T-helper 1 cell treated with Interleukin-12 subunit alpha and Interleukin-12 subunit beta and Interleukin-4 antibody, amounts not matched to agents 30 μg/mL and 1 μg/mL, for 36 hours (primary cell): ENCODE measurements around the gene TFDP1.

Experiments used
- H3K27ac Mint-ChIP-seq: one replicate; pipeline ENCODE4 v1.8.0; 2021; ENCODE audit warnings: mild to moderate bottlenecking, mixed read lengths
- H3K27me3 Mint-ChIP-seq: one replicate; pipeline ENCODE4 v1.8.0; 2021; ENCODE audit warnings: low read depth, mixed read lengths
- H3K36me3 Mint-ChIP-seq: one replicate; pipeline ENCODE4 v1.8.0; 2021; ENCODE audit warnings: low read depth, mixed read lengths
- H3K4me1 Mint-ChIP-seq: one replicate; pipeline ENCODE4 v1.8.0; 2021; ENCODE audit warnings: low read depth, mixed read lengths
- H3K4me3 Mint-ChIP-seq: one replicate; pipeline ENCODE4 v1.8.0; 2021; ENCODE audit warnings: mild to moderate bottlenecking, moderate library complexity, mixed read lengths
- H3K9me3 Mint-ChIP-seq: one replicate; pipeline ENCODE4 v1.8.0; 2021; ENCODE audit warnings: mixed read lengths

The TFDP1 gene, protein sequence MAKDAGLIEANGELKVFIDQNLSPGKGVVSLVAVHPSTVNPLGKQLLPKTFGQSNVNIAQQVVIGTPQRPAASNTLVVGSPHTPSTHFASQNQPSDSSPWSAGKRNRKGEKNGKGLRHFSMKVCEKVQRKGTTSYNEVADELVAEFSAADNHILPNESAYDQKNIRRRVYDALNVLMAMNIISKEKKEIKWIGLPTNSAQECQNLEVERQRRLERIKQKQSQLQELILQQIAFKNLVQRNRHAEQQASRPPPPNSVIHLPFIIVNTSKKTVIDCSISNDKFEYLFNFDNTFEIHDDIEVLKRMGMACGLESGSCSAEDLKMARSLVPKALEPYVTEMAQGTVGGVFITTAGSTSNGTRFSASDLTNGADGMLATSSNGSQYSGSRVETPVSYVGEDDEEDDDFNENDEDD

DNA sequence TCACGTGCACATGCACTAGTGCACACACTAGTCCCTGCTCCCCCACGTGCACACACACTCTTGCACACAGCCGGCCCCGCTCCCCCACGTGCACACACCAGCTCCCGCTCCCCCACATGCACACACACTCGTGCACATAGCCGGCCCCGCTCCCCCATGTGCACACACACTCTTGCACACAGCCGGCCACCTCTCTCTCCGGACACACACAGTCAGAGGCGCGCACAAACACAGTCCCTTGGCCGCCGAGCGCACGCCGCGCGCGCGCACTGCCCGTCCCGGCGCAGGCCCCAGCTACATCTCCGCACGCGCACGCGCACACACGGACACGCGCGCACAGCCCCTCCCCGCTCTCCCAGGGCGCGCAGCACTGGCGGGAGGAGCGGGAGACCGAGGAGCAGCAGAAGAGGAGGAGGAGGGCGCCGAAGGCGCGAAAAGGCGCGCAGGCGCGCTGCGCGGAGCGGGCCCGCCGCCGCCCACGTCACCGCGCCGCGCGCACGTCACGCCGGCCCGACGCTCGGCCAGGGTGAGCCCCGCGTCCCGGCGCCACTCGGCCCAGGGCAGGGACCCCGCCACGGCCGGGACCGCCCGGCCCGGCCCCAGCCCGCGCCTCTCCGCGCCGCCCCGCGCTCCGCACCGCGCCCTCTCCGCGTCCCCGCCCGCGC, at the start of gene TFDP1:
TSS of gene TFDP1 (plus strand) at position 549 of the 665 bp plus-strand sequence. CDS start 1,085 bp downstream, outside the sequence.
- no peaks in the 10 kb centered on the region for H3K9me3 Mint-ChIP-seq
- peaks cover 21% of the 10 kb centered on the region for H3K36me3 Mint-ChIP-seq
- peak within 1 kb of the TSS; percentile 91 for H3K27ac Mint-ChIP-seq
- peaks cover 28% of the 10 kb centered on the region for H3K4me1 Mint-ChIP-seq
- H3K4me3 Mint-ChIP-seq: peak within 1 kb of the TSS; percentile 91
- H3K27me3 Mint-ChIP-seq: peaks cover 11% of the 10 kb centered on the region

DNA sequence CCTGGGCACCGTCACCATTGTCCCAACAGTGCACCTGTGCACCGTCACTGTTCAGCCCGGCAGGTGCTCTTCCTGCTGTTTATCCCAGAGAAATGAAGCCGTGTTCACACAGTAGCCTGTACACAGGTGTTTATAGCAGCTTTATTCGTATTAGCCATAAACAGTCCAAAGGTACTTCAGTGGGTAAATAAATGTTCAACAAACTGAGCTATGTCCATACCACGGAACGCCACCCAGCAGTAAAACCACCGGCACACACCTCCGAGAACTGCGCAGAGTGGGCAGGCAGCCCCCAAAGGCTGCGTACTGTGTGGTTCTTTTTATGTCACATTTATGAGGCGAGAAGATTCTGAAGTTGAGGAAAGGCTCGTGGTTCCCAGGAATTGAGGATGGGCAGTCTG, 49.2 kb upstream of the TFDP1 start:
- H3K4me1 Mint-ChIP-seq: no peaks in the 10 kb centered on the region
- no peaks in the 10 kb centered on the region for H3K27me3 Mint-ChIP-seq
- H3K9me3 Mint-ChIP-seq: no peaks in the 10 kb centered on the region
- H3K36me3 Mint-ChIP-seq: peaks cover 7% of the 10 kb centered on the region
- no peak overlapping the region for H3K4me3 Mint-ChIP-seq
- no peak overlapping the region for H3K27ac Mint-ChIP-seq

DNA sequence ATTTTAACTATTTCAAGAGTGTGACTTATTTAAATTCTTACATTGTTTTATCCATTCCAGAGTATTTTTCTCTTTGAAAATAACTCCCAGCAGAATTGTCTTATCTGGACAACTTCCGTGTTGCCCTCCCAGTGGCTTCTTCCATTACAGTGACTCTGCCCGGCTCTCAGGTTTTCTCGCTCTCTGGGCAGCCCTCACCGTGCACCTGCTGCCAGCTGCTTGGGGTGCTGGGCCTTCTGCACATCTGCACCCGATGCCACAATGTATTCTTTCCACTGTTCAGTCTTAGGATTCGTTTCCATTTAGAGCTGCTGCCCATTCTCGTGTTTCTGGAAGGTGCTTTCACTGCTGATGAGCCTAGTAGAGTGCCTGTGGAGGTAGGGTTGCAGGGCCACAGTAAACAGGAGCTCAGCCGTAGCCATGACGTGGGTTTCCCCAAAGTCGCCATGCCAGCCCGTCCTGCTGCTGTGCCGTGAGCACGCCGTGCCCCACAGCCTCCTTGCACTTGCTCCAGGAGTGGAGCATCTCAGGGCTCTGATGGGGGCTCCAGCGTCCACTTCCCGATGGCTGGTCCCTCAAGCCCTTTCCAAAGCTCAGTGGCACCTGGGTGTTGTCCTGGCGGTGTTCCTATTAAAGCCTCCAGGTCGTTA, 48.0 kb upstream of the TFDP1 start:
- Mint-ChIP-seq H3K27me3 (no peaks in the 10 kb centered on the region), H3K4me3 (no peak overlapping the region), H3K27ac (no peak overlapping the region), H3K4me1 (no peaks in the 10 kb centered on the region), H3K9me3 (peaks cover 9% of the 10 kb centered on the region), H3K36me3 (peaks cover 18% of the 10 kb centered on the region)

DNA sequence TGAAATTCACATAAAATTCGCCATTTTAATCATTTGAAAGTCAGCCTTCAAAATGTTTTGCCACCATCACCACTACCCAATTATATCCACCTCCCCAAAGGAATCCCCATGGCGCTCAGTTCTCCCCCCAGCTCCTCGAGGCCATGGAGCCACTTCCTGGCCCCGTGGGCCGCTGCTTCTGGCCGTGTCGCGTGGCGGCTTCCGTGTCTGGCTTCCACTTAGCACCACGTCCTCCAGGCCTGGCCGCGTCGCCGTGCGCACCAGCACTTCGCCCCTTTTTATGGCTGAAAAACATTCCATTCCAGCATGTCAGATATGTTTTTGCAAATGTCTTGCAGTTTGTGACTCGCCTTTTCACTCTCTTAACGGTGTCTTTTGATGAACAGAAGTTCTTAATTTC, 47.3 kb upstream of the TFDP1 start:
- Mint-ChIP-seq H3K27ac (no peak overlapping the region), H3K9me3 (peaks cover 9% of the 10 kb centered on the region), H3K36me3 (peaks cover 18% of the 10 kb centered on the region), H3K4me1 (no peaks in the 10 kb centered on the region), H3K27me3 (no peaks in the 10 kb centered on the region), H3K4me3 (no peak overlapping the region)

DNA sequence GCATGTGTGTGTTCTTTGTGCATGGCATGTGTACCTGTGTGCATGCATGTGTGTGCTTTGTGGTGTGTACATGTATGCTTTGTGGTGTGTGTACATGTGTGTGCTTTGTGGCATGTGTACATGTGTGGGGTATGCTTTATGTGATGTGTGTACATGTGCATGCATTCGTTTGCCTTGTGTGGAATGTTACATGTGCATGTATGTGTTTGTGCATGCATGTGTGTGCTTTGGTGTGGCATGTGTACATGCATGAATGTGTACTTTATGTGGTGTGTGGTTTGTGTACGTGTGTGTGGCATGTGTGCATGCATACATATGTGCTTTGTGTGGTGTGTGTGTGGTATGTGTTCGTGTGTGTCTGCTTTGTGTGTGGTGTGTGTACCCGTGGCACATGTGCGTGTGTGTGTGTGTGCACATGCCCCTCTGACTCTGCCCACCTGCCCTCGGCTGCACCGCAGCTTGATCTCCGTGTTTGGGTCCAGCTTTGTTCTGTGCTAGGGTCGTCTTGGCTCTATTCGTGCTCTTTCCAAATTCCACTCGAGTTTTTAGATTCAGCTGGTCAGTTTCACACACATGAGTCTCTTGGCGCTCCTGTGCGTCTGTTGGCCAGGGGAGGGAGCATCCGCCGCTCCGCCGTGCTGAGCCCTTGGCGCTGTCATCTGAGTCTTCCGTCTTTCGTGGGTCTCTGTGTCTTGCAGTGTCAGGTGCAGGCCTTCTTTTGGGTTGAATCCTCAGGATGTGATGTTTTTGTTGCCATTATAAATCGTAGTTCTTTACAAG, 46.5 kb upstream of the TFDP1 start:
- H3K27me3 Mint-ChIP-seq: no peaks in the 10 kb centered on the region

DNA sequence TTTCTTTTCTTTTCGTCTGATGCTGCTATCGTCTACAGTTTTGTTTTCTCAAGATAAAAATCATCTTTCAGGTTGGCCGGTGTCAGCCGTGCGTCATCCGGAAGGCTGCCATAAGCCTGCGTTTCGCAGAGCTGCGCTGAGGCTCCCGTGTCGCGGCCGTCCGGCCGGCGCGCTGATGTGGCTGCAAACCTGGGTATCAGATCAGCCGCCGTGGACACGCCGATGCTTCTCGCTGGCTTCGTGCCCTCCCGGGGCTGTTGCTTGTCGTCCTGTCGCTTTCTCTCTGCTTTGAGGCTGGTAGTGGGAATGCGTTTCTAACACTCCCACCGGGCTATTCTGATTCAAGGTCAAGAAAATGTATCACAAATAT, 45.9 kb upstream of the TFDP1 start:
- Mint-ChIP-seq H3K4me3 (no peak overlapping the region), H3K36me3 (peaks cover 20% of the 10 kb centered on the region), H3K9me3 (peaks cover 9% of the 10 kb centered on the region)

More for the DNA sequence above, 46.5 kb upstream of the TFDP1 start:
- Mint-ChIP-seq H3K4me1 (no peaks in the 10 kb centered on the region), H3K27ac (no peak overlapping the region), H3K4me3 (no peak overlapping the region), H3K36me3 (peaks cover 18% of the 10 kb centered on the region), H3K9me3 (peaks cover 9% of the 10 kb centered on the region)

DNA sequence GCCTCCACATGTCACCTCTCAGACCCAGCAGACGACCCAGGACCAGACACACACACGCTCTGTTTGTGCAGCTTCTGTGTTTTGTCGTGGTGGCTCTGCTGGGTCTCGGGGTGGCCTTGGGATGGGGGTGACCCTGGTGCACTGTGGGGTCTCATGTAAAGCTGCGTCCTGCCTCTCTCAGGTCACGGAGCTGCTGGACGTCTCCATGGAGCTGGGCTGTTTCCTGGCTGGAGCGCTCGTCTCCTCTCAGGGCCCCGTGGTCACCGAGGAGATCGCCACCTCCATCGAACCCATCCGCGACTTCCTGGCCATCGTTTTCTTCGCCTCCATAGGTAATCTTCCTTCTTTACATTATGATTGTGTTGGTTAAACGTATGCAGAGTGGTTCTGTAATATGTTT, 45.4 kb upstream of the TFDP1 start:
- Mint-ChIP-seq H3K9me3 (peaks cover 9% of the 10 kb centered on the region), H3K4me3 (no peak overlapping the region), H3K27ac (no peak overlapping the region), H3K27me3 (no peaks in the 10 kb centered on the region), H3K36me3 (peaks cover 22% of the 10 kb centered on the region), H3K4me1 (no peaks in the 10 kb centered on the region)

More for the DNA sequence above, 45.9 kb upstream of the TFDP1 start:
- H3K4me1 Mint-ChIP-seq: no peaks in the 10 kb centered on the region
- H3K27ac Mint-ChIP-seq: no peak overlapping the region
- H3K27me3 Mint-ChIP-seq: no peaks in the 10 kb centered on the region

DNA sequence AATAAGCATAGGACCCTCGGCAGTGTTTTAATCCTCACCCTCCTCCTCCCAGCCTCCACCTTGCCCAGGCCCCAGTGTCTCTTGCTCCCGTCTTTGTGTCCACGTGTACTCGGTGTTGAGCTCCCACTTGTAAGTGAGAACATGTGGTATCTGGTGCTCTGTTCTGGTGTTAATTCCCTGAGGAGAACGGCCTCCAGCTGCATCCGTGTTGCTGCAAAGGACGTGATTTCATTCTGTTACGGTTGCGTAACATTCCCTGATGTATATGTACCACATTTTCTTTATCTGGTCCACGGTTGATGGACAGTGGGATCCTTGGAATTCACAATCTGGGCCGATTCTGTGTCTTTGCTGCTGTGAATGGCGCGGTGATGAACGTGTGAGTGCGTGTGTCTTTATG, 44.7 kb upstream of the TFDP1 start:
- Mint-ChIP-seq H3K4me3 (no peak overlapping the region), H3K4me1 (no peaks in the 10 kb centered on the region), H3K27me3 (no peaks in the 10 kb centered on the region), H3K36me3 (peaks cover 22% of the 10 kb centered on the region), H3K27ac (no peak overlapping the region), H3K9me3 (peaks cover 9% of the 10 kb centered on the region)

DNA sequence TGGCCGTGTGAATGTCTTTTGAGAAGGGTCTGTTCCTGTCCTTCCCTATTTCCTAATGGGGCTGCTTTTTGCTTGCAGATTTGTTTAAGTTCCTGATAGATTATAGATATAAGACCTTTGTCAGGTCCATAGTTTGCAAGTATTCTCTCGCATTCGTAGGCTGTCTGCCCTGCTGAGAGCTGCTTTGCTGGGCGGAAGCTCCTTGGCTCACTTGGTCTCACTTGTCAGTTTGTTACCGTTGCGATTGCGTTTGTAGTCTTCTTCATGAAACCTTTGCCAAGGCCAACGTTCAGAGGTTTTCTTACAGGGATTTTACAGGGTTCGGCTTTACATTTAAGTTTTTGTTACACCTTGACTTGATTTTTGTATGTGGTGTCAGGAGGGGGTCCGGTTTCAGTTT, 44.0 kb upstream of the TFDP1 start:
- Mint-ChIP-seq H3K9me3 (peaks cover 9% of the 10 kb centered on the region), H3K4me3 (no peak overlapping the region), H3K27ac (no peak overlapping the region), H3K36me3 (peaks cover 22% of the 10 kb centered on the region), H3K4me1 (no peaks in the 10 kb centered on the region), H3K27me3 (no peaks in the 10 kb centered on the region)

DNA sequence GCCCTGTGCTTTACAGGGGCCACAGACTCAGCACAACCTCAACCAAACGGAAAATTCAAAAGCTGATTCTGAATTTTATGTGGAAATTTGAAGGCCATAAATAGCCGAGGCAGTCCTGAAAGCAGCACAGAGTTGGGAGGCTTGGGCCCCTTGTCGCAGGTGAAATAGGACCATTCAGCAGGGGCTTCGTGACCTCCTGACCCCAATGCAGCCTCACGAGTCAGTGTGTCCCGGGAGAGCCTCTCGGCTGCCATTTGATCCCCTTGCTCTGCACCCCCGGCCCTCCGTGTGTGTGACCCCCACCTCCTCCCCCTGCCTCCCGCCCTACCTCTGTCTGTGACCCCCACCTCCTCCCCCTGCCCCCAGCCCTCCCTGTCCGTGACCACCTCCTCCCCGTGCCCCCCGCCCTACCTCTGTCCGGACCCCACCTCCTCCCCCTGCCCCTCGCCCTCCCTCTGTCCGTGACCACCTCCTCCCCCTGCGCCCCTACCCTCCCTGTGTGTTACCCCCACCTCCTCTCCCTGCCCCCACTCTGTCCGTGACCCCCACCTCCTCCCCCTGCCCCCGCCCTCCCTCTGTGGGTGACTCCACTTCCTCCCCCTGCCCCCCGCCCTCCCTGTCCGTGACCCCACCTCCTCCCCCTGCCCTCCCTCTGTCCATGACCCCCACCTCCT, 41.7 kb upstream of the TFDP1 start:
- H3K4me1 Mint-ChIP-seq: no peaks in the 10 kb centered on the region
- H3K27ac Mint-ChIP-seq: no peak overlapping the region
- H3K4me3 Mint-ChIP-seq: no peak overlapping the region
- peaks cover 22% of the 10 kb centered on the region for H3K36me3 Mint-ChIP-seq
- peaks cover 9% of the 10 kb centered on the region for H3K9me3 Mint-ChIP-seq
- no peaks in the 10 kb centered on the region for H3K27me3 Mint-ChIP-seq

DNA sequence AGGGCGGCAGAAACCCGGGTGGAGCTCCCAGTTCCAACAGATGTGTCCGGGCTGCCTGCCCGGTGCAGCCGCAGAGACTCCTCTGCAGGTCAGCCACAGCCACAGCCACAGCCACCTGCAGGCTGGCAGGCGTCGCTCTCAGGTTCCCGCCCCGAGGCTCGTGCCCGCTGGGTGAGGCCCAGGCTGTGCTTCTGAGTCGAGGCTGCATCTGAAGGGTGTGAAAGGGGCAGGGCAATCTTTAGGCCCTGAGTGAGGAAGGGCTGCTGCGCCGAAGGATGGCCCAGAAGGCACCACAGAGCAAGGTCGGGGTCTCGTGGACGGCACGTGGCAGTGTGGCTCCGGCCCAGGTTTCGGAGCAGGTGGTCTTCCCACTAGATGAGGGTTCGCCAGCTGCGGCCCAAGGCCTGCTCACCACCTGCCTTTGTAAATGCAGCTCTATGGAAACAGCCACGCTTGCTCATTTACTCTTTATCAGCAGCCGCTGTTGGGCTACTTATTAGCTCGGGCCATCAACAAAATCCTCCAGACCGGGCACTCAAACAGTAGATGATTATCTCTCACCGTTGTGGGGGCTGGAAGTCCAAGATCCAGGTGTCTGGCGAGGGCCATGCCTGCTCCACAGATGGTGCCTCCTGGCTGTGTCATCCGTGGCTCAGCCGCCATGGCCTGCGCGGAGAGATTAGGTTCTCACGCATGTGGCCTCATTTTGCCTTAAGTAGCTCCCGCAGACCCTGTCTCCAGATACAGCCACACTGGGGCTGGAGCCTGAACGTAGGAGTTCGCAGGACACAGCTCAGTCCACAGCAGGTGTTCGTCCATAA, 40.3 kb upstream of the TFDP1 start:
- H3K27ac Mint-ChIP-seq: no peak overlapping the region
- H3K36me3 Mint-ChIP-seq: peaks cover 22% of the 10 kb centered on the region
- H3K27me3 Mint-ChIP-seq: no peaks in the 10 kb centered on the region
- peaks cover 9% of the 10 kb centered on the region for H3K9me3 Mint-ChIP-seq
- H3K4me1 Mint-ChIP-seq: no peaks in the 10 kb centered on the region
- H3K4me3 Mint-ChIP-seq: no peak overlapping the region

DNA sequence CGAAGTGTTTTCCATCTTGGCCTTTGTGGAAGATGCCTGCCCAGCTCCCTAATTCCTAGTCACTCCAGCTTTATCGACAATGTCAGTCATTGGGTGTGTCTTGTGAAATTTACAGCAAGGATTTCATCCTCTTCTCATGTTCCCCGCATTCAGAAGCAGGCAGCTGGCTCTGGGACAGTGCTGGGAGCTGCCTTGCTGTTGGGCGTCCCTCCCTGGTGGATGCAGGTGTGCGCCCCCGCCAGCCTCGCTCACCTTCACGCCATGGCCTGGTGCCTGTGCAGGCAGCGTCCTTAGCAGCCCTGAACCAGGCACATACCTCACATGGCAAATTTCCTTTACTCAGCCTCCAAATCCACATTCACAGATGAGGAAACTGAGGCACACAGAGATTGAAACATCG, 39.7 kb upstream of the TFDP1 start:
- Mint-ChIP-seq H3K27me3 (no peaks in the 10 kb centered on the region), H3K27ac (no peak overlapping the region), H3K9me3 (peaks cover 9% of the 10 kb centered on the region), H3K4me1 (no peaks in the 10 kb centered on the region), H3K4me3 (no peak overlapping the region), H3K36me3 (peaks cover 20% of the 10 kb centered on the region)

DNA sequence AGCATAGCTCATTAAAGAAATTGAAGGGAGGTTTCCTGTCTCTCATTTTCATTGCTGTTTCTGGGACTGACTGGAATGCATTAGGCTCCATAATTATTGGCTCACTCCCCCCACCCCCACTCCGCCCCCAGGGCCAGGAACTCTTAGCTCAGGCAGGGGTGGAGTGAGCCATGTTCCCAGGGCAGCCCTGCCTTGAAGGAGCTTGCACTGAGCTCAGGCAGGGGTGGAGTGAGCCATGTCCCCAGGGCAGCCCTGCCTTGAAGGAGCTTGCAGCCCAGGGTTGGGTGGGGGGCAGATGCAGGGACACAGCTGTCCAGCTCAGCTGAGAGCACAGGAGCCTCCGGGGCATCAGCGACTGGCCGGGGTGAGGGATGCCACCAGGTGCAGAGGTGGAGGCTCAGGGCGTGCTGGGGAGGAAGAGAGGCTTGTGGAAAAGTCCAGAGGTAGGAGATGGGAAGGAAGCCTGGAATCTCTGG, 39.1 kb upstream of the TFDP1 start:
- Mint-ChIP-seq H3K27ac (no peak overlapping the region), H3K9me3 (peaks cover 9% of the 10 kb centered on the region)

More for the DNA sequence above, 39.1 kb upstream of the TFDP1 start:
- Mint-ChIP-seq H3K36me3 (peaks cover 14% of the 10 kb centered on the region), H3K4me1 (no peaks in the 10 kb centered on the region), H3K27me3 (no peaks in the 10 kb centered on the region), H3K4me3 (no peak overlapping the region)
